OCI-LY1 (cell line): ENCODE data around the gene SMYD5.

ENCODE experiments used
- H2AFZ ChIP-seq: fragments of 200-600 bp; sonication (generic), shearing (Covaris generic); 2 replicates; pipeline ENCODE4 v1.6.0; 2014; ENCODE audit warnings: antibody characterized with exemption, mild to moderate bottlenecking, low read length
- H3F3A ChIP-seq: fragments of 200-600 bp; sonication (generic), shearing (Covaris generic); 2 replicates; pipeline ENCODE4 v1.6.0; 2014; ENCODE audit warnings: mild to moderate bottlenecking, antibody characterized with exemption, low read length, moderate library complexity; ENCODE audit not compliant: insufficient read depth
- H3K27ac ChIP-seq: fragments of 200-600 bp; sonication (generic); 2 replicates; pipeline ENCODE4 v1.5.1; 2014; ENCODE audit warnings: low read length, mixed run types, mild to moderate bottlenecking, low read depth; ENCODE audit not compliant: poor library complexity, severe bottlenecking
- H3K27me3 ChIP-seq: fragments of 200-600 bp; sonication (generic); 2 replicates; pipeline ENCODE4 v1.6.0; 2014; ENCODE audit warnings: antibody characterized with exemption, mild to moderate bottlenecking, low read length, moderate library complexity; ENCODE audit not compliant: insufficient read depth
- H3K36me3 ChIP-seq: fragments of 200-600 bp; sonication (generic); 2 replicates; pipeline ENCODE4 v1.6.1; 2014; ENCODE audit warnings: mild to moderate bottlenecking, antibody characterized with exemption, low read length, moderate library complexity, mixed read lengths; ENCODE audit not compliant: insufficient read depth
- H3K4me1 ChIP-seq: fragments of 200-600 bp; sonication (generic); 2 replicates; pipeline ENCODE4 v1.5.1; 2014; ENCODE audit warnings: mild to moderate bottlenecking, low read length, moderate library complexity; ENCODE audit not compliant: insufficient read depth, severe bottlenecking
- H3K4me2 ChIP-seq: fragments of 200-600 bp; sonication (generic), shearing (Covaris generic); 2 replicates; pipeline ENCODE4 v1.6.1; 2014; ENCODE audit warnings: low read length
- H3K4me3 ChIP-seq: fragments of 200-600 bp; sonication (generic); 2 replicates; pipeline ENCODE4 v1.5.1; 2014; ENCODE audit warnings: low read length, low read depth, mild to moderate bottlenecking, mixed read lengths; ENCODE audit not compliant: poor library complexity, severe bottlenecking
- H3K79me2 ChIP-seq: fragments of 200-600 bp; shearing (Covaris generic); 2 replicates; pipeline ENCODE4 v1.6.1; 2016; ENCODE audit warnings: mixed run types, low read length, mixed read lengths; ENCODE audit not compliant: insufficient read depth
- H3K9ac ChIP-seq: fragments of 200-600 bp; sonication (generic), shearing (Covaris generic); 2 replicates; pipeline ENCODE4 v1.6.1; 2014; ENCODE audit warnings: mild to moderate bottlenecking, low read length, mixed read lengths
- H3K9me2 ChIP-seq: fragments of 200-600 bp; sonication (generic), shearing (Covaris generic); 2 replicates; pipeline ENCODE4 v1.6.1; 2014; ENCODE audit warnings: low read depth, mild to moderate bottlenecking, low read length, mixed read lengths
- H3K9me3 ChIP-seq: fragments of 200-600 bp; shearing (Covaris generic); 2 replicates; pipeline ENCODE4 v1.6.1; 2014; ENCODE audit warnings: low read length, mixed read lengths
- H4K20me1 ChIP-seq: fragments of 200-600 bp; sonication (generic), shearing (Covaris generic); 2 replicates; pipeline ENCODE4 v1.6.0; 2016; ENCODE audit warnings: mild to moderate bottlenecking, low read length; ENCODE audit not compliant: insufficient read depth
- CTCF ChIP-seq: fragments of 200-600 bp; sonication (generic), shearing (Covaris generic); IDR thresholded peaks from 2 replicates; pipeline ENCODE4 v1.5.1; 2017; ENCODE audit warnings: mild to moderate bottlenecking, antibody characterized with exemption, low read length, moderate library complexity, mixed read lengths
- EZH2 ChIP-seq: fragments of 200-600 bp; sonication (generic), shearing (Covaris generic); IDR thresholded peaks from 2 replicates; pipeline ENCODE4 v1.8.0; 2017; ENCODE audit warnings: borderline replicate concordance, mixed run types, mild to moderate bottlenecking, antibody characterized with exemption, low read length, moderate library complexity, mixed read lengths

Gene SMYD5

GRCh38 chr2:73266061-73266901, 52.2 kb downstream of the SMYD5 start:
- no peaks in the 10 kb centered on the region for H4K20me1 ChIP-seq
- H3F3A ChIP-seq: no peaks in the 10 kb centered on the region
- H3K9me3 ChIP-seq: no peaks in the 10 kb centered on the region
- peaks cover 6% of the 10 kb centered on the region for H3K4me1 ChIP-seq
- H3K4me3 ChIP-seq: no peak overlapping the region
- H3K4me2 ChIP-seq: no peak overlapping the region
- H3K27ac ChIP-seq: no peak overlapping the region
- peaks cover 57% of the 10 kb centered on the region for H3K36me3 ChIP-seq
- no peaks in the 10 kb centered on the region for H3K27me3 ChIP-seq
- no peaks in the 10 kb centered on the region for H3K79me2 ChIP-seq
- no peak overlapping the region for H2AFZ ChIP-seq
- H3K9ac ChIP-seq: no peak overlapping the region
- TF ChIP-seq CTCF: no peak
- no peak for TF ChIP-seq EZH2
- no peaks in the 10 kb centered on the region for H3K9me2 ChIP-seq

- H3K27me3 ChIP-seq: no peaks in the 10 kb centered on the region
Observed at GRCh38 chr2:73267008-73267407, 53.0 kb downstream of the SMYD5 start.

DNA sequence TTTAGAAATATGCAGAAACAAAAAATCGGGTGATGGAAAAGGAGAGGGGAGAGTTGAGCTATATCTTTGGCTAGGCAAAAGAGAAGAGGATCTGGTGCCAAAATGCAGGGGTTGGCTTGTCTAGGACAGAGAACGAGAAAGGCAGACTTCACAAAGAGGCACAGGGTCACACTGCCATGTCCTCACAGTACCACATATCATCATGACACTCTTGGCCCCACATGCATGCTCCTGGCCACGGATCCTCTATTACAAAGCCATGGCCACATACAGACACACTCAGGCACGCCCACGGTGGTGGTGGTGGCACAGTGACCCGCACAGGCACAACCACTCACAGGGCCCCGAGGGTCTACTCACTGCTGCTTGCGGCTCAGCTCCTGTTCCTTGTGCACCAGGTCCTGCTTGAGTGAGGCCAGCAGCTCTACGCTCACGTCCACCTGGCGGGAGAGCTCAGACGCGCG, 54.4 kb downstream of the SMYD5 start:
- no peaks in the 10 kb centered on the region for H4K20me1 ChIP-seq
- no peaks in the 10 kb centered on the region for H3K27me3 ChIP-seq
- no peak for TF ChIP-seq EZH2
- no peak for TF ChIP-seq CTCF
- no peak overlapping the region for H2AFZ ChIP-seq
- H3K36me3 ChIP-seq: peaks cover 46% of the 10 kb centered on the region
- H3K4me3 ChIP-seq: no peak overlapping the region
- H3F3A ChIP-seq: no peaks in the 10 kb centered on the region
- no peak overlapping the region for H3K4me2 ChIP-seq
- no peak overlapping the region for H3K27ac ChIP-seq
- no peaks in the 10 kb centered on the region for H3K9me2 ChIP-seq
- H3K9me3 ChIP-seq: no peaks in the 10 kb centered on the region
- no peaks in the 10 kb centered on the region for H3K79me2 ChIP-seq
- H3K9ac ChIP-seq: no peak overlapping the region
- peaks cover 6% of the 10 kb centered on the region for H3K4me1 ChIP-seq

More at GRCh38 chr2:73267008-73267407, 53.0 kb downstream of the SMYD5 start:
- TF ChIP-seq CTCF (no peak), EZH2 (no peak)
- no peak overlapping the region for H3K27ac ChIP-seq
- no peak overlapping the region for H3K4me2 ChIP-seq
- no peak overlapping the region for H2AFZ ChIP-seq
- peaks cover 6% of the 10 kb centered on the region for H3K4me1 ChIP-seq
- H3K36me3 ChIP-seq: peaks cover 52% of the 10 kb centered on the region
- no peak overlapping the region for H3K4me3 ChIP-seq
- H4K20me1 ChIP-seq: no peaks in the 10 kb centered on the region
- no peaks in the 10 kb centered on the region for H3K9me2 ChIP-seq
- no peak overlapping the region for H3K9ac ChIP-seq
- H3K79me2 ChIP-seq: no peaks in the 10 kb centered on the region
- no peaks in the 10 kb centered on the region for H3K9me3 ChIP-seq
- no peaks in the 10 kb centered on the region for H3F3A ChIP-seq
